Breast epithelium (tissue), 3 donors: ENCODE data around the gene INO80E.

ENCODE experiments used
- POLR2A ChIP-seq: fragments of 450-650 bp; IDR thresholded peaks from one replicate; pipeline ENCODE4 v1.6.1; 2016; ENCODE audit warnings: antibody characterized with exemption, mild to moderate bottlenecking, moderate library complexity
- POLR2AphosphoS5 ChIP-seq, 3 donors: sonication (generic); formaldehyde crosslinking; IDR thresholded peaks; one replicate each; pipeline ENCODE4 v1.6.1; 2017; ENCODE audit warnings: antibody characterized with exemption in 3 of 3
- TF ChIP-seq, protein P1 (sequence below), 3 donors: fragments of 450-650 bp; IDR thresholded peaks; one replicate each; pipeline ENCODE4 v1.5.1; 2016 to 2017; ENCODE audit warnings: antibody characterized with exemption in 3 of 3, mild to moderate bottlenecking in 3 of 3, moderate library complexity in 3 of 3

DNA sequence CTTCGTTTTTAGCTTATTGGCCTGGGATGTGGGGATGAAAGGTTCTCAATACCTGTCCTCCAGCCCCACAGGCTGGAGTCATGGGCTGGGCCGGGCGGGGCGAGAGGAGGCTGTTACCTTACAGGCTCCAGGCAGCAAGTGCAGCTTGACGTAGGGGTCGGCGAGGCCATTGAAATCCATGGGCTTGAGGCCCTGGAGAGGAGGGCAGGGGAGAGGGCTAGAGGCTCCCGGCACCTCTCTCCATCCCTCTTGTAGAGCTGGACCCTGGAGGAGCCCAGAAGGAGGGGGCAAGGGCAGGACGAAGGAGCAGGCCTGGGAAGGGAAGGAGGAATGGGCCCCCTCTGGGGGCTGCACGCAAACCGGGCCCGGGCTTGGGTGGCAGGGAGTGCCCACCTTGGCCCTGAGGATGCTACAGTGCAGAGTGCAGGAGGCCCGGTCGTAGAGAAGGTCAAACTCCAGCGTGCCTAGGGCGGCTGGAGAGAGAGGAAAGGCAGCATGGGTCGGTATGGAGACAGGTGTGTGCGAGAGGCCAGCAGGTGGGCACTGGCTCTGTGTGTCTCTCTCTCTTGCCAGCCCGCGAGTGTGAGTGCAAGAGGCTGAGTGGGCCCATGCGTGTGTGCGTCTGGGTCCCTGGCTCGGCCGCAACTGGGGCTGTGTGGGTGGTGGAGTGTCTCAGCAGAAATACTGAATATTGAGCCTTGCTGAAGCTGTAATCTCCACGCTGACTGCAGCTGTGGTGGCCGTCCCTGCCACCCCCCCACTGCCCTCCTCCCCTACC, 13.2 kb downstream of the INO80E start:
- TF ChIP-seq POLR2A, result no peak
- TF ChIP-seq, protein P1, sequence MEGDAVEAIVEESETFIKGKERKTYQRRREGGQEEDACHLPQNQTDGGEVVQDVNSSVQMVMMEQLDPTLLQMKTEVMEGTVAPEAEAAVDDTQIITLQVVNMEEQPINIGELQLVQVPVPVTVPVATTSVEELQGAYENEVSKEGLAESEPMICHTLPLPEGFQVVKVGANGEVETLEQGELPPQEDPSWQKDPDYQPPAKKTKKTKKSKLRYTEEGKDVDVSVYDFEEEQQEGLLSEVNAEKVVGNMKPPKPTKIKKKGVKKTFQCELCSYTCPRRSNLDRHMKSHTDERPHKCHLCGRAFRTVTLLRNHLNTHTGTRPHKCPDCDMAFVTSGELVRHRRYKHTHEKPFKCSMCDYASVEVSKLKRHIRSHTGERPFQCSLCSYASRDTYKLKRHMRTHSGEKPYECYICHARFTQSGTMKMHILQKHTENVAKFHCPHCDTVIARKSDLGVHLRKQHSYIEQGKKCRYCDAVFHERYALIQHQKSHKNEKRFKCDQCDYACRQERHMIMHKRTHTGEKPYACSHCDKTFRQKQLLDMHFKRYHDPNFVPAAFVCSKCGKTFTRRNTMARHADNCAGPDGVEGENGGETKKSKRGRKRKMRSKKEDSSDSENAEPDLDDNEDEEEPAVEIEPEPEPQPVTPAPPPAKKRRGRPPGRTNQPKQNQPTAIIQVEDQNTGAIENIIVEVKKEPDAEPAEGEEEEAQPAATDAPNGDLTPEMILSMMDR (IDR thresholded peaks at IDR 0.05), result no peak
- TF ChIP-seq POLR2AphosphoS5 (IDR thresholded peaks at IDR 0.05), result no peak
